Loucy (cell line): ENCODE data around the gene AP1S1.

Source experiments
- H2AFZ ChIP-seq: fragments of 200-600 bp; sonication (generic); 2 replicates; pipeline ENCODE4 v1.6.0; 2016; ENCODE audit warnings: antibody characterized with exemption, mild to moderate bottlenecking, low read length, moderate library complexity
- H3F3A ChIP-seq: fragments of 200-600 bp; 2 replicates; pipeline ENCODE4 v1.6.0; 2016; ENCODE audit warnings: antibody characterized with exemption, low read depth, mild to moderate bottlenecking
- H3K27me3 ChIP-seq: fragments of 200-600 bp; sonication (generic); 2 replicates; pipeline ENCODE4 v1.6.1; 2014; ENCODE audit warnings: low read length, mild to moderate bottlenecking; ENCODE audit not compliant: insufficient read depth, poor library complexity, severe bottlenecking
- H3K36me3 ChIP-seq: fragments of 200-600 bp; sonication (generic); 2 replicates; pipeline ENCODE4 v1.6.1; 2016; ENCODE audit warnings: low read length; ENCODE audit not compliant: insufficient read depth
- H3K4me1 ChIP-seq: fragments of 200-600 bp; sonication (generic); 2 replicates; pipeline ENCODE4 v1.5.1; 2014; ENCODE audit warnings: low read length, mild to moderate bottlenecking; ENCODE audit not compliant: insufficient read depth, poor library complexity, severe bottlenecking
- H3K4me2 ChIP-seq: fragments of 200-600 bp; sonication (generic); 2 replicates; pipeline ENCODE4 v1.6.0; 2014; ENCODE audit warnings: antibody characterized with exemption, low read length, low read depth, mild to moderate bottlenecking; ENCODE audit not compliant: poor library complexity, severe bottlenecking
- H3K4me3 ChIP-seq: fragments of 200-600 bp; sonication (generic); 2 replicates; pipeline ENCODE4 v1.5.1; 2014; ENCODE audit warnings: low read length, mild to moderate bottlenecking, mixed read lengths; ENCODE audit not compliant: poor library complexity, severe bottlenecking
- H3K79me2 ChIP-seq: fragments of 200-600 bp; sonication (generic); 2 replicates; pipeline ENCODE4 v1.6.1; 2014; ENCODE audit warnings: low read length; ENCODE audit not compliant: insufficient read depth
- H3K9ac ChIP-seq: fragments of 200-600 bp; sonication (generic); 2 replicates; pipeline ENCODE4 v1.6.0; 2014; ENCODE audit warnings: mild to moderate bottlenecking, low read depth, low read length, moderate library complexity; ENCODE audit not compliant: poor library complexity, severe bottlenecking
- H3K9me2 ChIP-seq: fragments of 200-600 bp; sonication (generic); replicated peaks from 2 replicates; pipeline ENCODE4 v1.6.1; 2016; ENCODE audit warnings: low read depth, low read length, mixed read lengths
- H3K9me3 ChIP-seq: fragments of 200-600 bp; sonication (generic); 2 replicates; pipeline ENCODE4 v1.6.1; 2014; ENCODE audit warnings: mild to moderate bottlenecking, antibody characterized with exemption, low read length, low read depth; ENCODE audit not compliant: insufficient read depth
- H4K20me1 ChIP-seq: fragments of 200-600 bp; sonication (generic); 2 replicates; pipeline ENCODE4 v1.6.0; 2014; ENCODE audit warnings: antibody characterized with exemption, low read length, mild to moderate bottlenecking; ENCODE audit not compliant: insufficient read depth, poor library complexity, severe bottlenecking
- EZH2phosphoT487 ChIP-seq: fragments of 200-600 bp; IDR thresholded peaks from 2 replicates; pipeline ENCODE4 v1.6.1; 2018; ENCODE audit warnings: antibody characterized with exemption, mild to moderate bottlenecking, moderate library complexity, borderline replicate concordance
- TF ChIP-seq, protein P1 (sequence below): fragments of 200-600 bp; sonication (generic); conservative IDR thresholded peaks from 2 replicates; pipeline ENCODE4 v1.5.1; 2014; ENCODE audit warnings: mild to moderate bottlenecking, antibody characterized with exemption, low read length

AP1S1 gene

DNA sequence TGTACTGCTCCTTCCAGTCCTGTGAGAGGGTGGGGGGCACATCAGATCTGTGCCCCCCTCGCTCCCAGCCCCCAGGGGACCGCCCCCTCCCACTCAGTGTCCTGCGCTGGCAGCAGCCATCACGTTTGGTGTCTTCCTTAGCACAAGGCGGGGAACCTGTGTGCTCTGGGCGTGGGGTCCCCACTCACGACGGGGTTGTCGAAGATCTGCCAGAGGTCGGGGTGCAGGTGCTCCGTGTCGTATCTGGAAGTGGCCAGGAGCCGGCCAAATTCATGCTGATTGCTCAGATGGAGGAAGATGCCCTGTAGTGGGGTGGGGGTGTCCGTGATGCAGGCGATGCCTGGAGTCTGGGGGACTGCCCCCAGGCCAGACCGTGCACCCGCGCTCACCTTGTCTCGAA is 55.9 kb downstream of the AP1S1 start:
- Histone ChIP-seq H3K27me3 (no peaks in the 10 kb centered on the region), H3K4me1 (no peaks in the 10 kb centered on the region), H4K20me1 (no peaks in the 10 kb centered on the region), H3K9ac (no peak overlapping the region), H3K9me3 (no peaks in the 10 kb centered on the region), H3K4me2 (no peak overlapping the region), H3K9me2 (no peaks in the 10 kb centered on the region), H3K36me3 (no peaks in the 10 kb centered on the region), H3K4me3 (no peak overlapping the region), H3F3A (no peaks in the 10 kb centered on the region), H2AFZ (no peak overlapping the region), H3K79me2 (no peaks in the 10 kb centered on the region)
- TF ChIP-seq EZH2phosphoT487, result no peak
- TF ChIP-seq, protein P1, sequence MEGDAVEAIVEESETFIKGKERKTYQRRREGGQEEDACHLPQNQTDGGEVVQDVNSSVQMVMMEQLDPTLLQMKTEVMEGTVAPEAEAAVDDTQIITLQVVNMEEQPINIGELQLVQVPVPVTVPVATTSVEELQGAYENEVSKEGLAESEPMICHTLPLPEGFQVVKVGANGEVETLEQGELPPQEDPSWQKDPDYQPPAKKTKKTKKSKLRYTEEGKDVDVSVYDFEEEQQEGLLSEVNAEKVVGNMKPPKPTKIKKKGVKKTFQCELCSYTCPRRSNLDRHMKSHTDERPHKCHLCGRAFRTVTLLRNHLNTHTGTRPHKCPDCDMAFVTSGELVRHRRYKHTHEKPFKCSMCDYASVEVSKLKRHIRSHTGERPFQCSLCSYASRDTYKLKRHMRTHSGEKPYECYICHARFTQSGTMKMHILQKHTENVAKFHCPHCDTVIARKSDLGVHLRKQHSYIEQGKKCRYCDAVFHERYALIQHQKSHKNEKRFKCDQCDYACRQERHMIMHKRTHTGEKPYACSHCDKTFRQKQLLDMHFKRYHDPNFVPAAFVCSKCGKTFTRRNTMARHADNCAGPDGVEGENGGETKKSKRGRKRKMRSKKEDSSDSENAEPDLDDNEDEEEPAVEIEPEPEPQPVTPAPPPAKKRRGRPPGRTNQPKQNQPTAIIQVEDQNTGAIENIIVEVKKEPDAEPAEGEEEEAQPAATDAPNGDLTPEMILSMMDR, result no peak
